Muscle layer of duodenum (tissue), 2 donors: ENCODE measurements around the gene ALDH5A1.

ENCODE experiments used
- H3K27ac ChIP-seq: one replicate; pipeline ENCODE4 v1.7.0; 2013; ENCODE audit warnings: mild to moderate bottlenecking, low read length
- H3K27me3 ChIP-seq: one replicate; pipeline ENCODE4 v1.7.0; 2013; ENCODE audit warnings: low read depth, mild to moderate bottlenecking, control low read depth, low read length
- H3K36me3 ChIP-seq, 2 donors: one replicate each; pipeline ENCODE4 v1.7.0; 2013; ENCODE audit warnings: low read length in 2 of 2, control low read depth in 1 of 2, mild to moderate bottlenecking in 1 of 2; ENCODE audit not compliant: insufficient read depth in 2 of 2, control insufficient read depth in 1 of 2
- H3K4me1 ChIP-seq, 2 donors: one replicate each; pipeline ENCODE4 v1.7.0; 2013; ENCODE audit warnings: low read length in 2 of 2, mild to moderate bottlenecking in 2 of 2, control low read depth in 1 of 2, moderate library complexity in 1 of 2; ENCODE audit not compliant: insufficient read depth in 2 of 2, control insufficient read depth in 1 of 2
- H3K4me3 ChIP-seq, 2 donors: one replicate each; pipeline ENCODE4 v1.7.0; 2013; ENCODE audit warnings: low read length in 2 of 2, low read depth in 1 of 2, mild to moderate bottlenecking in 1 of 2
- H3K9me3 ChIP-seq, 2 donors: one replicate each; pipeline ENCODE4 v1.7.0; 2013; ENCODE audit warnings: low read length in 2 of 2, control low read depth in 1 of 2, mild to moderate bottlenecking in 1 of 2; ENCODE audit not compliant: control insufficient read depth in 1 of 2
- donor health status: healthy.

Gene ALDH5A1

DNA sequence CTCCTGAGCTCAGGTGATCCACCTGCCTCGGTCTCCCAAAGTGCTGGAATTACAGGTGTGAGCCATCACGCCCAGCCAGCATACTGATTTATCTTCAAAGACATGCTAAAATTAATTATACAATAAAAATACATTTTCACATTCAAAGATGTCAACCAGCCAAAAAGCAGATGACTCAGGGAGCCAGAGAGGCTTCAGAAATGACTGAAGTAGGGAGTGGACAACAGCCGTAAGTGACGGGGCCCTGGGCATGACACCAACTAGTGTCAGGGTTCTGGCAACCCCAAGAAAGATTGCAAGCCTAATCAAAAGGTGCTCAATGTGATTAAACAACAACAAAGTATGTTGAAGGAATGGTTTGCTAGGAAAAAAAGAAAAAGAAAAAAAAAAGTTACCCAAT, 33.8 kb upstream of the ALDH5A1 start:
- H3K9me3 ChIP-seq, result no peaks in the 10 kb centered on the region
- no peaks in the 10 kb centered on the region for H3K4me1 ChIP-seq
- no peak overlapping the region for H3K4me3 ChIP-seq
- H3K36me3 ChIP-seq, result no peaks in the 10 kb centered on the region
- no peak overlapping the region for H3K27ac ChIP-seq
- H3K27me3 ChIP-seq, result no peaks in the 10 kb centered on the region

DNA sequence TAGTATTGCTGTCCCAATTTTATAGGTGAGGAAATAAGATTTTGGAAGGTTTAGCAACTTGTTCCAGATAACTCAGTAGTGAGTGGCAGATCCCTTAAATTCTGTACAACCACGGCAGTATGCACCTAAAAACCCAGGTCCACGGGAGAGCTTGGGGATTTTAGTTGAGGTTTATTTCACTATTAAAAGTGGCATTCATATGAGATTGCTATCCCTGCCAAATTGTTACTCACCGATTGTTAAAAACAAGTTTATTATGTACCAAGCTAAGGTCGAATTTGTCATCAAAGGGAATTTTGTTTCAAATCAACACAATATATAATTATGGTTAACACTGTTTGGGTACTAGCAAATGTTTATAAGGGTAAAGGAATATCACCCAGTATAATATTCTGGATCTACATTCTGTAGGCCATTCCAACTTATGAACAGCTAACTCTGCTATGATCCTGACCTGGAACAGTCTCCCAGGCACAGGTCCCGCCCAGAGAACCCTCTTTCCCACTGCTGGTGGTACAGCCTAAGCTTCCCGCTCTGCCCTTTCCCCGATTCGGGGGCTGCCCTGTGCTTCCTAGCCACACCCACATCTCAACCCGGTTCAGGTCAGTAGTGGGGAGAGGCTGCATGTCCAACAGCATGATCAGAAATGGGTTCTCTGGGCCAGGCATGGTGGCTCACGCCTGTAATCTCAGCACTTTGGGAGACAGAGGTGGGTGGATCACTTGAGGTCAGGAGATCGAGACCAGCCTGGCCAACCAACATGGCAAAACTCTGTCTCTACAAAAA, 30.3 kb upstream of the ALDH5A1 start:
- H3K36me3 ChIP-seq, result no peaks in the 10 kb centered on the region

DNA sequence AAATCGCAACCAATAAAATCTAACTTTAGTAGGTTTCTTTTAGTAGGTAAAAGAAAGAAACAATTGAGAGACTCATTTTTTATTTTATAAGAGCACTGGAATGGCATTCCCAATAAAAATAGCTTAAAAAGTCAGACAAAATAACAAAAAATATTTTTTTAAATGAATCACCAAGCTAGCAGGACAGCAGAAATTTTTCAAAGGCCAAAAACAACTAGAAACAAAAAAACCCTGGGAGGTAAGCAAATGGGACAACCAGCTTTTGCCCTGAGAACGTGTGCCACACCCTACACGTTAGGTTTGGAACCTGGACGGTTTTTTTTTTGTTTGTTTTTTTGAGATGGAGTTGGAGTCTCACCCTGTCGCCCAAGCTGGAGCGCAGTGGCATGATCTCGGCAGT, 25.0 kb upstream of the ALDH5A1 start:
- no peaks in the 10 kb centered on the region for H3K4me1 ChIP-seq
- H3K4me3 ChIP-seq, result no peak overlapping the region
- no peak overlapping the region for H3K27ac ChIP-seq
- no peaks in the 10 kb centered on the region for H3K27me3 ChIP-seq
- no peaks in the 10 kb centered on the region for H3K36me3 ChIP-seq
- no peaks in the 10 kb centered on the region for H3K9me3 ChIP-seq

More for the DNA sequence above, 30.3 kb upstream of the ALDH5A1 start:
- Histone ChIP-seq H3K27ac (no peak overlapping the region), H3K4me3 (no peak overlapping the region), H3K4me1 (no peaks in the 10 kb centered on the region), H3K9me3 (no peaks in the 10 kb centered on the region), H3K27me3 (no peaks in the 10 kb centered on the region)

DNA sequence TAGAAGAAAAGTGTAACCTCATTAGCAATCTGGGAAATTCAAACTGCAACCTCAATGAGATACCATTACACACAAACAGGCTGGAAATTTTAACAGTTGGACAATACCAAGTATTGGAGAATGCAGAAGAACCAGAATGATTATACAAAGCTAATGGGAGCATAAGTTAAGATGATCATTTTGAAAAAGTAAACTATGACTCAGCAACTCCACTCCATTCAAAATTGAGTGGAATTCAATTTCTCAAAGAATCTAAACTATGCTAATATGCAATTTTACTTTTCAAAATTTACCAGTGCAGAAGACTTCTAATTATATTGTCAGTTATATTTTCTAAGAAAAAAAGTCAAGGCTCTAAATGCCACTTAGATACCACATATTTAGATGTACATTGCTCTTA, 22.6 kb upstream of the ALDH5A1 start:
- H3K27ac ChIP-seq, result no peak overlapping the region
- no peaks in the 10 kb centered on the region for H3K9me3 ChIP-seq
- H3K36me3 ChIP-seq, result no peaks in the 10 kb centered on the region
- no peak overlapping the region for H3K4me3 ChIP-seq
- H3K4me1 ChIP-seq, result no peaks in the 10 kb centered on the region
- no peaks in the 10 kb centered on the region for H3K27me3 ChIP-seq

DNA sequence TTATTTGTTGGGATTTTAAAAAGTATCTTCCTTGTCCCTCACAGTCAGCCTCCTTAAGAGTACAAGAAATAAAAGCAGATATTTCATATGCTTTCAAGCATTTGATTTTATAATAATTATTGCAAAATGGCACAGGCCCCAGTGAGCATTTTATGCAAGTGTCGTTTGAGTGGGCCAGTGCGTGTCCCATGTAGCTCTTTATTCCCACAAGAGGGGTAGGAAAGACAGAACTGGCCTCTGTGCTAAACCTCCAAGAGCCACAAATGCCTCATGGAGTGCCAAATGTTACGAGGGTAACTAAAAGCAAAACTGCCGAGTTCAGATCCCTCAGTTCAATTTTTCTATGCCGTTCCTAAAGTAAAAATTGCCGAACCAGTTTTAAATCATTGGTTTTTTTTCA, 18.1 kb upstream of the ALDH5A1 start:
- H3K27ac ChIP-seq, result no peak overlapping the region
- H3K36me3 ChIP-seq, result no peaks in the 10 kb centered on the region
- H3K27me3 ChIP-seq, result no peaks in the 10 kb centered on the region
- no peaks in the 10 kb centered on the region for H3K4me1 ChIP-seq
- H3K9me3 ChIP-seq, result no peaks in the 10 kb centered on the region
- no peak overlapping the region for H3K4me3 ChIP-seq

DNA sequence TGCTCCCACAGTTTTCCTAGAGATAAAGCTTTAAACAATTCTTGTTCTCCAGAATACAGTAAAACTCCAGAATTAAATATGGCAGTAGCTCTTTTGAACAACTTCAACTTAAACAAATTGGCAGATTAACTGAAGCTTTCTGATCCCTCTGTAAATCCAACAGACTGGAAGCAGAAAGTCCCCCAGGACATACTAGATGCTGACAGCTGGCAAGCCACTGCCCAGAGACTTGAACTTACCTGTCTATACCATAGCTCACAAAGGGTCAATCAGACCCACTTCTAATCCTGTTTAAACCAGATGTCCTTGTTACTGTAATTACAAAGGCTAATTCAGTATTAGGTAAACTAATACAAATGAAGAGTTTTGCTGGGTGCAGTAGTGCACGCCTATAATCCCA, 17.7 kb upstream of the ALDH5A1 start:
- Histone ChIP-seq H3K4me1 (no peaks in the 10 kb centered on the region), H3K27ac (no peak overlapping the region), H3K36me3 (no peaks in the 10 kb centered on the region), H3K4me3 (no peak overlapping the region), H3K27me3 (no peaks in the 10 kb centered on the region), H3K9me3 (no peaks in the 10 kb centered on the region)

DNA sequence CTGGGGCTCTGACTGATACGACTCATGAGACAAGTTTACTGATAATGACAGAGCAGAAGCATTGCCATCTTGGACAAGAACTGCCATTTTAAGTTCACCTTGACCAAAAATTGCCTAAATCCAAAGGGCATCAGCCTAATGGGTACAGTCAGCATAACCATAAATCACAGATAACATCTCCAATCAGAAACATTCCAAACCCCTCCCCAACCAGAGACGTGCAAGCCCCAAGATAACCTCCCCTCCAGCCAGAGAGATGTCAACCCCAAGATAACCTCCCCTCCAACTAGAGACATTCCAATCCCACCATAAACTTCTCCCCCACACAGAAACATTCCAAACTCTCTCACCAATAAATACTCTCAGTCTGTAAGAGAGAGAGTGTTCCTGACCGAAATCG, 15.9 kb upstream of the ALDH5A1 start:
- Histone ChIP-seq H3K4me1 (no peaks in the 10 kb centered on the region), H3K27ac (no peak overlapping the region), H3K4me3 (no peak overlapping the region), H3K27me3 (no peaks in the 10 kb centered on the region), H3K9me3 (no peaks in the 10 kb centered on the region), H3K36me3 (no peaks in the 10 kb centered on the region)

DNA sequence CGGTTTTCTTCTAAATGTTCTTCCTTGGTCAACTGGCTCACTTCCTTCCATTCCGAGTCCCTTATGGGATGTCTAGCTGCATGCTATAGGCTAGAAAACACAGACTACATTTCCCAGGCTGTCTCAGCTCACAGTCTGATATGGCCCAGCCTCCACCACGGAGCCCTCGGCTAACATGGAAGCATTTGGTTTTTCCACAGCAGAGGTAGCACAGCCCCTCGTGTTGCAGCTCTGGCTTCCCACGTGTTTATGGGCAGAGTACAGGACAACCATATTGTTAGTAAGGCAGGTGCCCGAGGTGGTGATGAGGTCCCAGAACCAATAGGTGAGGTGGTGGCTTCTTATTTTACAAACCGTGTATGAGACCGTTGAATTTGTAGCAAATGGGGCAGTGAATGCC, 14.1 kb upstream of the ALDH5A1 start:
- H3K27me3 ChIP-seq, result no peaks in the 10 kb centered on the region
- H3K27ac ChIP-seq, result no peak overlapping the region
- H3K4me3 ChIP-seq, result no peak overlapping the region
- H3K36me3 ChIP-seq, result no peaks in the 10 kb centered on the region
- no peaks in the 10 kb centered on the region for H3K4me1 ChIP-seq
- H3K9me3 ChIP-seq, result no peaks in the 10 kb centered on the region

DNA sequence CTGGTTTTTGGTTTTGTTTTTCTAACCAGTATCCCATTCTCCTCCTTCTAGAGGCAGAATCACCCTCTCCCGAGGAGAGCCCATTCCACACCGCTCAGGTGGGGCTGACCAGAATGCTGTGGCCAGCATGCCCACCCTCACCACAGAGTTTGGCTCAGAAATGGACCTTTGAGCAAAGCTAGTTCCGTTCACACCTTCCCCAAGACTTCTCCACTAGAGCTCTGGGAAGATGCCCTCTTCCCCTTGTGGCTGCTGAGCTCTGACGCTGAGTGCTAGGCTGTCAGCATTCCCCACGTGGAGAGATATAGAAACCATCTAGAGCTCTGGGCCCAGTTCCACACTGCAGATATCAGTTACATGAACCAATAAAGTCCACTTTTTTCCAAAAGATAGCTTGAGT, 13.3 kb upstream of the ALDH5A1 start:
- Histone ChIP-seq H3K36me3 (no peaks in the 10 kb centered on the region), H3K4me3 (no peak overlapping the region), H3K27ac (no peak overlapping the region), H3K9me3 (no peaks in the 10 kb centered on the region), H3K4me1 (no peaks in the 10 kb centered on the region), H3K27me3 (no peaks in the 10 kb centered on the region)

DNA sequence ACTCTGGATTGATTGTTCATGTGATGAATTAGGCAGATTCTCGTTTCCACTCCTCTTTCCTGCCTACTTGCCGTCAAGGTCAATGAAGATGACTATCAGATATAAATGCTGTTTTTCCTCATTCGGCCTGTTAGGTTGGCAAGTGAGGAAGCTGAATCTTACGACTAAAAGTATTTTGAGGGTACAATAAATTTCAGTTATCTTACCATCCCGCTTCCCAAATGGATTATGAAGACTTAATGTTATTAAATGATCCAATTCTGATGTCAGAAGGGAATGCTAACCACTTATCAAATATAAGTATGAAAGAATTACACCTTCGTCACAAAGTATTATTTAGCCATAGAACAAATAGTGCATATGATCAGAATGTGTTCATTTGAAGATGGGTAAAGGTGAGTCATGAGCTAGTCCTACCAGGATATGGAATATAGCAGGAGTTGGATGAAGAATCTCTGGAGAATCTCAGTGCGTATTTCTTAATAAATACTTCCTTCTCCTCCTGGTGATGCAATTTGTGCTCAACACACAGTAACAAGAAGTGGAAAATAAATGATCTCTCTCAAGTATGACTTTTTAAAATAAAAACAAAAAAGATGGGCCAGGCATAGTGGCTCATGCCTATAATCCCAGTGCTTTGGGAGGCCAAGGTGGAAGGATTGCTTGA, 10.0 kb upstream of the ALDH5A1 start:
- Histone ChIP-seq H3K27me3 (no peaks in the 10 kb centered on the region), H3K36me3 (no peaks in the 10 kb centered on the region), H3K27ac (no peak overlapping the region), H3K4me3 (no peak overlapping the region), H3K4me1 (no peaks in the 10 kb centered on the region), H3K9me3 (no peaks in the 10 kb centered on the region)

DNA sequence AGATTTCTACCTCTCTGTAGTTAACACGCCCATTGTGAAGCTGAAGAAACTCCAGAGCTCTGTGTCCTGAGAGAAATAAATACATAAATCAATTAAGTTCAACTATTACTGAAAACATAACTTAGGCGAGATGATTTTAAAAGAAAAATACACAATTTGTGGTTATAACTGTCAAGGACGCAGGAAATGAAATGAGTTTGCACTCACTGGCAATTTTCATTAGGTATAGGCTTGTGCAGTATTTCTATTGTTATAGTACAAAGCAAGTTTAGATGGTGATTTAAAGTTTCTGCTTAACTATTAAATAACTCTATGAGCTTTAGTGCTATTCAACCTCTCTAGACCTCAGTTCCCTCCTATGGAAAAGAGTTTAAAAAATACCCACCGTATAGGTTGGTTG, 8.7 kb upstream of the ALDH5A1 start:
- H3K9me3 ChIP-seq, result no peaks in the 10 kb centered on the region
- H3K27me3 ChIP-seq, result no peaks in the 10 kb centered on the region
- no peak overlapping the region for H3K4me3 ChIP-seq
- H3K27ac ChIP-seq, result no peak overlapping the region
- no peaks in the 10 kb centered on the region for H3K4me1 ChIP-seq
- no peaks in the 10 kb centered on the region for H3K36me3 ChIP-seq

DNA sequence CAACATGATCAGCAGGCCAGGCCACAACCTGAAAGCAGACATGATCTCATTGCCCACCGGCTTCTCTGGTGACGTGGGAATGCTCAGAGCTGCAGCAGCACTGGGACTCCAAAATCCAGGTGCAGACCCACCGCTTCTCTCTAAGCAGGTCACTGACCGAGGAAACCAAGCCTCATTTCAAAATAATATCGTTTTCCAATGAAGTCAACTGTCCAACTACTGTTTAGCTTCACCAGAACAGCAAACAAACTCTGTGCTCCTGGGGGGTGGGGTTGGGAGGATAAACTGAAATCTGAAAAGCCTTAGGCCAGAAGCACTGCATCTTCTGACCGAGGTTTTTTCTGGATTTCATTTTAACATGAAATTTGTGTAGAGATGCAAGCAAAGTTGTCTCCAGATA, 5.3 kb upstream of the ALDH5A1 start, which contains the start of gene GPLD1:
Gene GPLD1 (minus strand): TSS at position 109 of the 400 bp plus-strand sequence. CDS start 67 bp downstream, at position 42.
- H3K36me3 ChIP-seq, result no peaks in the 10 kb centered on the region
- H3K27ac ChIP-seq, result no peak within 1 kb of the TSS
- H3K9me3 ChIP-seq, result no peaks in the 10 kb centered on the region
- H3K4me1 ChIP-seq, result peaks cover 0 to 8% of the 10 kb centered on the region in 2 donors
- no peak within 1 kb of the TSS for H3K4me3 ChIP-seq
- H3K27me3 ChIP-seq, result no peaks in the 10 kb centered on the region
